Measurements from ENCODE around the gene PLXNB3. TPM values are rescaled to one million over a fixed set of nuclear protein-coding genes. Genes with fewer than 3 reads are reported as not detected.
A peak's percentile ranks its signal among the peaks of the same experiment; 100 is the strongest.

The PLXNB3 gene
- total RNA-seq, 1 experiment from 2014 or later = not detected

DNA sequence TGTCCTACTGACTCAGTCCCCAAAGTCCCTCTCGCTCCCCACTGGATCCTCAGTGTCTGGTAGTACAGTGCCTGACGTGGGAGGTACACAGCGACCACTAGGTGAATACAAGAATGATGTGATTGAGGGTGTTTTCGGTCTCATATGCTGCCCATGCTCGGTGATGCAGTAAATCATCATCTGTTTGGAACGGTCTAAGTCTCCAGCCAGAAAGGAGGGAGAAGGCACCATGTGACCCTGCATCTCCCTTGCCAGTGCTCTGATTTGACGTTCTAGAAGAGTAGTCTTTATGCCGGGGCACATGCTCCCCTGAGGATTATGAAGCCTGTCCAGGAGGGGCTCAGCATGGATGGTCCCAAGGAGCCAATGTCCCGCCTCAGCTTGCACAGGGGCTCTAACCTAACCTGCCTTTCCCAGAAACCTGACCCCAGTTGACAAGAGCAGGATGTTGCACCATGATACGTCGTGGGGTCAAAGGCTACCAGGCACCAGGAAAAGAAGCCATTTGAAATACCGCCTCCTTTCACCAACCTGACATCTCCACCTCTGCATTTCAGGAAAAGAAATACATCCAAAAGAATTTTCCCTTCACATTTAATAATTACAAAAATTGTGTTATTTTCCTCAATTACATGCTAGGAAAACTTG is 13.8 kb upstream of the PLXNB3 start:
- Histone ChIP-seq H3K9ac (ENCODE audit: low read length) (peak overlapping the region; percentile 35; the same call in 1 of the 2 replicates), H3K4me1 (ENCODE audit: low read length) (peaks cover 18% of the 10 kb centered on the region), H3K4me3 (ENCODE audit: low read length) (0 out of 2 replicates have a peak overlapping the region, but pooled peaks have one; percentile 25), H3K27me3 (ENCODE audit: low read length) (no peaks in the 10 kb centered on the region), H3K27ac (ENCODE audit: low read length) (no peak overlapping the region), H3K9me3 (ENCODE audit: low read length) (no peaks in the 10 kb centered on the region), H3K9me2 (replicated peaks; ENCODE audit: insufficient read depth, low read length) (no peaks in the 10 kb centered on the region), H4K20me1 (ENCODE audit: insufficient read depth, low read depth, low read length) (0 out of 2 replicates have a peak, but pooled peaks cover 5% of the 10 kb centered on the region), H3K79me2 (ENCODE audit: low read length) (no peaks in the 10 kb centered on the region), H3K36me3 (ENCODE audit: insufficient read depth, low read length) (no peaks in the 10 kb centered on the region), H3K4me2 (ENCODE audit: low read depth, low read length, poor library complexity, severe bottlenecking) (peak overlapping the region; percentile 67), H2AFZ (ENCODE audit: low read length) (no peak overlapping the region)
- DNase-seq = peak; percentile 39

DNA sequence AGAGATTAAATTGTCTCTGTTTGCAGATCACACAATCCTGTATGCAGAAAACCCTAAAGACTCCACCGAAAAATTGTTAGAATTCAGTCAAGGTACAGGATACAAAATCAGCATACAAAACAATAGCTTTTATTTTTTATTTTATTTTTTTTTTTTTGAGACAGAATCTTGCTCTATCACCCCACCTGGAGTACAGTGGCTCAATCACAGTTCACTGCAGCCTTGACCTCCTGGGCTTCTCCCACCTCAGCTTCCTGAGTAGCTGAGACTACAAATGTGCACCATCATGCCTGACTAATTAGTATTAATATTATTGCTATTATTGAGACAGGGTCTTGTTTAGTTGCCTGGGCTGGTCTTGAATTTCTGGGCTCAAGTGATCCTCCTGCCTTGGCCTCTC is 8.9 kb upstream of the PLXNB3 start:
- H3K9me3 ChIP-seq (ENCODE audit: low read length) = no peaks in the 10 kb centered on the region
- H3K4me1 ChIP-seq (ENCODE audit: low read length) = peaks cover 16% of the 10 kb centered on the region
- no peak overlapping the region for H3K4me2 ChIP-seq (ENCODE audit: low read depth, low read length, poor library complexity, severe bottlenecking)
- H3K27me3 ChIP-seq (ENCODE audit: low read length) = no peaks in the 10 kb centered on the region
- H4K20me1 ChIP-seq (ENCODE audit: insufficient read depth, low read depth, low read length) = 0 out of 2 replicates have a peak, but pooled peaks cover 5% of the 10 kb centered on the region
- DNase-seq = peak; percentile 51
- no peak overlapping the region for H3K27ac ChIP-seq (ENCODE audit: low read length)
- no peak overlapping the region for H3K9ac ChIP-seq (ENCODE audit: low read length)
- H3K79me2 ChIP-seq (ENCODE audit: low read length) = no peaks in the 10 kb centered on the region
- H3K9me2 ChIP-seq (replicated peaks; ENCODE audit: insufficient read depth, low read length) = no peaks in the 10 kb centered on the region
- no peaks in the 10 kb centered on the region for H3K36me3 ChIP-seq (ENCODE audit: insufficient read depth, low read length)
- H3K4me3 ChIP-seq (ENCODE audit: low read length) = no peak overlapping the region
- H2AFZ ChIP-seq (ENCODE audit: low read length) = no peak overlapping the region

DNA sequence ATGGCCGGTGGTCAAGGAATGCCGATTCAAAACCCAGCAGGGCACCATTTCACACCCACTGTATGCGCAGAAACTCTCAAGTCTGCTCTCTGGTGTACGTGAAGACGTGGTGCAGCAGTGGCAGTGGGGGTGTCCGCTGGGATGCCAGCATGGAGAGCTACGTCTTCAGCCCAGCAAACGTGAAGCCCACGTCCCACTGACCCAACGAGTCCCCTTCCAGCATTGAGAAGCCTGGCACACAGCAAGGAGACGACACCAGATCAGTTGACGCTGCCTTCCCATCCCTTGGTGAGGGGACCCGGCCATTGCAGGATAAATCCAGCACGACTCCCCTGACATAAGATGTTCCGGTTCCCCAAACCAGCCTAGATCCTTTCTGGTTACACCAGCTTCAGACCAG is 2.2 kb upstream of the PLXNB3 start:
- DNase-seq = peak; percentile 49

DNA sequence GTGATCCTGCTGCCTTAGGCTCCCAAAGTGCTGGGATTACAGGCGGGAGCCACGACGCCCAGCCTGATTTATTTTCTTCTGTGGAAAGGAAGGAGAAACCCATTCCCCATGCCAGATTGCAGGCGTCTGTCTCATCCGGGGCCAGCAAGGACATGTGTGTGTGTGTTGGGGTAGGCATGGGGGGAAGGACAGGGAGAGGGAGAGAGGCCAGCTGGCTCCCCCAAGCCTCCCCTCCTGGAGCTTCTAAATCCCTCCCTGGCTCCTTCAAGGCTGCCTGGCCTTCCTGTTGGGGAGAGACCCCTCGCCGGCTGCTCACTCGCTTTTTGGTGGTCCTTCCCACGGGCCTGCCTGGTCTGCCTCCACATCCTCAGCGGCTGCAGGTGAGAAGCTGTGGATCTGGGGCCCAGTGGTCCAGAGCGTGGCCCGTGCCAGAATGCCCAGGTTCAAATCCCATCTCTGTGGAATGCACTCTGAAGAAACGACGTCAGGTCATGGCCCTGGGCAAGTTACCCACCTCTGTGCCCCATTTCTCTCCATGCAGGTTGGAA is 1.3 kb upstream of the PLXNB3 start:
- Histone ChIP-seq H3K4me2 (ENCODE audit: low read depth, low read length, poor library complexity, severe bottlenecking) (no peak overlapping the region), H3K4me3 (ENCODE audit: low read length) (no peak overlapping the region), H3K9ac (ENCODE audit: low read length) (no peak overlapping the region), H3K27ac (ENCODE audit: low read length) (no peak overlapping the region), H4K20me1 (ENCODE audit: insufficient read depth, low read depth, low read length) (0 out of 2 replicates have a peak, but pooled peaks cover 4% of the 10 kb centered on the region), H2AFZ (ENCODE audit: low read length) (no peak overlapping the region), H3K27me3 (ENCODE audit: low read length) (no peaks in the 10 kb centered on the region), H3K9me3 (ENCODE audit: low read length) (no peaks in the 10 kb centered on the region), H3K79me2 (ENCODE audit: low read length) (no peaks in the 10 kb centered on the region), H3K9me2 (replicated peaks; ENCODE audit: insufficient read depth, low read length) (no peaks in the 10 kb centered on the region), H3K36me3 (ENCODE audit: insufficient read depth, low read length) (no peaks in the 10 kb centered on the region), H3K4me1 (ENCODE audit: low read length) (peaks cover 3% of the 10 kb centered on the region; the same call in 1 of the 2 replicates)
- DNase-seq = no peak

More for the DNA sequence above, 2.2 kb upstream of the PLXNB3 start:
- Histone ChIP-seq H3K79me2 (ENCODE audit: low read length) (no peaks in the 10 kb centered on the region), H3K27me3 (ENCODE audit: low read length) (no peaks in the 10 kb centered on the region), H3K9me3 (ENCODE audit: low read length) (no peaks in the 10 kb centered on the region), H3K9me2 (replicated peaks; ENCODE audit: insufficient read depth, low read length) (no peaks in the 10 kb centered on the region), H2AFZ (ENCODE audit: low read length) (no peak overlapping the region), H3K4me3 (ENCODE audit: low read length) (no peak overlapping the region), H3K9ac (ENCODE audit: low read length) (no peak overlapping the region), H3K4me1 (ENCODE audit: low read length) (peaks cover 3% of the 10 kb centered on the region; the same call in 1 of the 2 replicates), H4K20me1 (ENCODE audit: insufficient read depth, low read depth, low read length) (0 out of 2 replicates have a peak, but pooled peaks cover under 1% of the 10 kb centered on the region), H3K36me3 (ENCODE audit: insufficient read depth, low read length) (no peaks in the 10 kb centered on the region), H3K27ac (ENCODE audit: low read length) (no peak overlapping the region), H3K4me2 (ENCODE audit: low read depth, low read length, poor library complexity, severe bottlenecking) (no peak overlapping the region)

DNA sequence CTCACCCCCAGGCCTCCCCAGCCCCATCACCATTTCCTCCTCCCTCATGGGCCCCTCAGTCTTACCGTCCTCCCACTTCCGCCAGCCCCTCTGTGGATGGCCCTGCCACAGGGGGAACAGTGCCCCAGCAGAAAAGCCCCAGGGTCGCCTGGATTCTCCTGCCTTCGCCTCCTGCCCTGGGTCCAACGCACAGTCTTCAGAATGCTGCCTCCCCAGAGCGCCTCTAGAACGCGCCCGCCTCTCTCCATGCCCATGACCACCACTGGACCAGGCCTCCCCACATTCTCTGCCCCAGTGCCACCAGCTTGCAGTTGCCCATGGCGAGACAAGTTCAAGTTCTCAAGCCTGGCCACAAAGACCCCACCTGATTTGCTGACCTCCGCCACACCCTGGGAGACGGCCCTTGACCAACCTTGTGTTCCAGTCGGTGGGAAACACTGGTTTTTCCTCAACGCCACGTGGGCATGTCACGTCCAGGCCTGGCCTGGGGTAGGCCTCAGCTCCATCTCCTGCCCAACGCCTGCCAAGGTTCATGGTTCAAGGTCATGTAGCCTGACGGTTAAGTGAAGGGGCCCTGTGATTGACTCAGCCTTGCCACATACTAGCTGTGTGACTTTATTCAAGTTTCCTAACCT is 634 bp upstream of the PLXNB3 start:
- Histone ChIP-seq H3K9me3 (ENCODE audit: low read length) (no peaks in the 10 kb centered on the region), H3K4me1 (ENCODE audit: low read length) (peaks cover 3% of the 10 kb centered on the region; the same call in 1 of the 2 replicates), H2AFZ (ENCODE audit: low read length) (no peak overlapping the region), H3K4me3 (ENCODE audit: low read length) (no peak overlapping the region), H3K9me2 (replicated peaks; ENCODE audit: insufficient read depth, low read length) (no peaks in the 10 kb centered on the region), H3K79me2 (ENCODE audit: low read length) (no peaks in the 10 kb centered on the region), H3K27ac (ENCODE audit: low read length) (no peak overlapping the region), H3K36me3 (ENCODE audit: insufficient read depth, low read length) (no peaks in the 10 kb centered on the region), H3K27me3 (ENCODE audit: low read length) (no peaks in the 10 kb centered on the region), H3K4me2 (ENCODE audit: low read depth, low read length, poor library complexity, severe bottlenecking) (no peak overlapping the region), H3K9ac (ENCODE audit: low read length) (no peak overlapping the region), H4K20me1 (ENCODE audit: insufficient read depth, low read depth, low read length) (0 out of 2 replicates have a peak, but pooled peaks cover 4% of the 10 kb centered on the region)
- DNase-seq = no peak

DNA sequence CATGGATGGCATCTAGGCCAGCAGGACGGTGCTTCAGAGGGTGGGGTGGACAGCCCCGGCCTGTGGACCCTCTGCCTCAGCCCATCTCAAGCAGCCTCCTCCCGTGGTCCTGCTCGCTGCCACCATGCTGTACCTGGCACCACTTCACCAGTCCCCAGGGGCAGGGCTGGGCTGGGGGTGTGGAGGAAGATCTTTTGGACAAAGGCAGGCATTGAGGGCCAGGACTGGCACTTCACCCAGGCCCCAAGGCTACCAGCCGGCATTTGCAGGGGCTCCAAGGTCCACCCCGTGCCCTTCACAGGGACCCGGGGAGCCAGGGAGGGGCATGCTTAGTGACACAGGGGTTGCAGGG is 713 bp downstream of the PLXNB3 start:
- Histone ChIP-seq H3K27me3 (ENCODE audit: low read length) (no peaks in the 10 kb centered on the region), H2AFZ (ENCODE audit: low read length) (no peak overlapping the region), H3K9ac (ENCODE audit: low read length) (no peak overlapping the region), H3K79me2 (ENCODE audit: low read length) (no peaks in the 10 kb centered on the region), H4K20me1 (ENCODE audit: insufficient read depth, low read depth, low read length) (0 out of 2 replicates have a peak, but pooled peaks cover 4% of the 10 kb centered on the region), H3K4me1 (ENCODE audit: low read length) (no peaks in the 10 kb centered on the region), H3K9me3 (ENCODE audit: low read length) (no peaks in the 10 kb centered on the region), H3K4me3 (ENCODE audit: low read length) (no peak overlapping the region), H3K4me2 (ENCODE audit: low read depth, low read length, poor library complexity, severe bottlenecking) (no peak overlapping the region), H3K36me3 (ENCODE audit: insufficient read depth, low read length) (no peaks in the 10 kb centered on the region), H3K27ac (ENCODE audit: low read length) (no peak overlapping the region), H3K9me2 (replicated peaks; ENCODE audit: insufficient read depth, low read length) (no peaks in the 10 kb centered on the region)
- DNase-seq = no peak

DNA sequence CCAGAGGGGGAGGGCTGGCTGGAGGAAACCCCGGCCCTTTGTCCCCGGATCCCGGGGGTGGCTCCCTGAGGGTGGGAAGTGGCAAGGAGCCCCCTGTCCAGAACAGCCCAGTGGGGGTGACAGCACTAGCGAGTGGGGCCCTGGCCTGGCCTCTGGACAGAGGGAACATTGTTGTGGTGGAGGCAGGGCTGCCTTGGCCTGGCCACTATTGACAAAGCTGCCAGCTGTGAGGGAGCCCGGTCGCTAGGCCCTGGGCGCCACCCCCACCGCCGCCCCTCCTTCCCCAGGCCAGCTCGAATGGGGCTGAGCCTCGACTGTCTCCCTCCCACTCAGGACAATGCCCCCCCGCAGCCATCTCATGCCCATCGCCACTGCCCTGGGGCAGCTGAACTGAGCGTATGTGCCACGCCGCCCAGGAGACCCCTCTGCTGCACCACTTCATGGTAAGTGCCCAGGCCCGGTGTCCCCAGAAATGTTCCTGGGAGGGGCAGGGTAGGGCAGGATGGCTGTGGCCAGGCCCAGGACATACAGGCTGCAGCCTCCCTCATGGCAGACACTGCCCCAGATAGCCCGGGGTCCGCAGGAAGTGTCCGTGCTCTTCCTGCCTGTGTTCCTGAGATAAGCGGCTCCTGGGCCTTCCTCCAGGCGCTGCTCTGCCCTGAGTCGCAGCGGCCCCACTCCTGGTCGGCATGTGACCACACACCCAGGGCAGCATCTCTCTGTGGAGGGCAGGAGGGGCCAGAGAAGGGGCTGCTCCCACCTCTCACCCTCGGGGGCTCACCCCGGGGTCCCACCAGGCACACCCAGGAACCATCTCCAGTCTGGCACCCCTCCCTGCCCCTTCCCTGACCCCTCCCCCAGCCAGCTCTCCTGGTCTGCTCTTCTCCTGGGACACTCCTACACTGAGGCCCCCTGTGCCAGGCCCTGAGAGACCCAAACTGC is 1.4 kb downstream of the PLXNB3 start:
- Histone ChIP-seq H3K9me3 (ENCODE audit: low read length) (no peaks in the 10 kb centered on the region), H3K9me2 (replicated peaks; ENCODE audit: insufficient read depth, low read length) (no peaks in the 10 kb centered on the region), H2AFZ (ENCODE audit: low read length) (no peak overlapping the region)

More for the DNA sequence above, 1.4 kb downstream of the PLXNB3 start:
- H3K4me3 ChIP-seq (ENCODE audit: low read length) = no peak overlapping the region
- no peak overlapping the region for H3K27ac ChIP-seq (ENCODE audit: low read length)
- H3K36me3 ChIP-seq (ENCODE audit: insufficient read depth, low read length) = no peaks in the 10 kb centered on the region
- DNase-seq = no peak
- H3K27me3 ChIP-seq (ENCODE audit: low read length) = no peaks in the 10 kb centered on the region
- H3K9ac ChIP-seq (ENCODE audit: low read length) = no peak overlapping the region
- 0 out of 2 replicates have a peak, but pooled peaks cover 4% of the 10 kb centered on the region for H4K20me1 ChIP-seq (ENCODE audit: insufficient read depth, low read depth, low read length)
- no peaks in the 10 kb centered on the region for H3K4me1 ChIP-seq (ENCODE audit: low read length)
- no peaks in the 10 kb centered on the region for H3K79me2 ChIP-seq (ENCODE audit: low read length)
- no peak overlapping the region for H3K4me2 ChIP-seq (ENCODE audit: low read depth, low read length, poor library complexity, severe bottlenecking)

Measured in Karpas-422 (cell line).